Inflammatory macrophage (primary cell): ENCODE data around the gene HBA2.
A peak's percentile ranks its signal among the peaks of the same experiment; 100 is the strongest.
"Not testable (repeated sequence)": the region's sequence is repeated elsewhere in the genome, so short reads cannot be mapped to it uniquely, and the experiment has no call there.

ENCODE experiments used
- DNase-seq, 2 donors: peaks; one replicate each; pipeline ENCODE4 v3.0.0-alpha.2; 2020 to 2022
- total RNA-seq, 18 experiments: gene quantifications; one replicate each; lab custom pipeline; 2026; ENCODE audit warnings: mixed read lengths in 6 of 18, inconsistent platforms in 2 of 18; lab: John Stamatoyannopoulos, UW

The HBA2 gene
- 0 to 1.2 (median 0) reads per million in 18 experiments for total RNA-seq

DNA sequence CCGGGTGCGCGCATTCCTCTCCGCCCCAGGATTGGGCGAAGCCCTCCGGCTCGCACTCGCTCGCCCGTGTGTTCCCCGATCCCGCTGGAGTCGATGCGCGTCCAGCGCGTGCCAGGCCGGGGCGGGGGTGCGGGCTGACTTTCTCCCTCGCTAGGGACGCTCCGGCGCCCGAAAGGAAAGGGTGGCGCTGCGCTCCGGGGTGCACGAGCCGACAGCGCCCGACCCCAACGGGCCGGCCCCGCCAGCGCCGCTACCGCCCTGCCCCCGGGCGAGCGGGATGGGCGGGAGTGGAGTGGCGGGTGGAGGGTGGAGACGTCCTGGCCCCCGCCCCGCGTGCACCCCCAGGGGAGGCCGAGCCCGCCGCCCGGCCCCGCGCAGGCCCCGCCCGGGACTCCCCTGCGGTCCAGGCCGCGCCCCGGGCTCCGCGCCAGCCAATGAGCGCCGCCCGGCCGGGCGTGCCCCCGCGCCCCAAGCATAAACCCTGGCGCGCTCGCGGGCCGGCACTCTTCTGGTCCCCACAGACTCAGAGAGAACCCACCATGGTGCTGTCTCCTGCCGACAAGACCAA is at the start of gene HBA2:
TSS of gene HBA2 (plus strand) at position 503 of the 568 bp plus-strand sequence. CDS start at position 540, 37 bp downstream.
- not testable (repeated sequence) for DNase-seq

DNA sequence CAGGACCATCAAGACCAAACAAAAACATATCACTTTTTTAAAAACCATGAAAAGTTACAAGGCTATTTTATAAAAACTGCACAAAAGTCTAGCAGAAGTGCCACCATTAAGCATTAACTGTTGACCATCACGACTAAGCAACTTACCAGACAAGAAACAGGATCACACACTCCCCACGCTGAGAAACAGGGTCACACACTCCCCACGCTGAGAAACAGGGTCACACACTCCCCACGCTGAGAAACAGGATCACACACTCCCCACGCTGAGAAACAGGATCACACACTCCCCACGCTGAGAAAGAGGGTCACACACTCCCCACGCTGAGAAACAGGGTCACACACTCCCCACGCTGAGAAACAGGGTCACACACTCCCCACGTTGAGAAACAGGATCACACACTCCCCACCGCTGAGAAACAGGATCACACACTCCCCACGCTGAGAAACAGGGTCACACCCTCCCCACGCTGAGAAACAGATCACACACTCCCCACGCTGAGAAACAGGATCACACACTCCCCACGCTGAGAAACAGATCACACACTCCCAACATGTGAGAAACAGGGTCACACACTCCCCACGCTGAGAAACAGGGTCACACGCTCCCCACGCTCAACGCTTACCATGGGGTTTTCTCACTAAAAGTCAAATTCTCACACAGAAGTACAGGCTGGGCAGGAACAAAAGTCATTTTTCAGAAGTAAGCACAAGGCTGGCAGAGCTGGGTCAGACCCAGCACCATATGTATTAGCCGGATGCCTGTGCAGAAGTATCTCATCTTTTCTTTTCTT is 48.9 kb upstream of the HBA2 start:
- DNase-seq = not testable (repeated sequence)

GRCh38 chr16:125011-125410 is 47.7 kb upstream of the HBA2 start:
- DNase-seq = no peak

- DNase-seq = no peak
Measured at GRCh38 chr16:129075-129474, 43.6 kb upstream of the HBA2 start.

DNA sequence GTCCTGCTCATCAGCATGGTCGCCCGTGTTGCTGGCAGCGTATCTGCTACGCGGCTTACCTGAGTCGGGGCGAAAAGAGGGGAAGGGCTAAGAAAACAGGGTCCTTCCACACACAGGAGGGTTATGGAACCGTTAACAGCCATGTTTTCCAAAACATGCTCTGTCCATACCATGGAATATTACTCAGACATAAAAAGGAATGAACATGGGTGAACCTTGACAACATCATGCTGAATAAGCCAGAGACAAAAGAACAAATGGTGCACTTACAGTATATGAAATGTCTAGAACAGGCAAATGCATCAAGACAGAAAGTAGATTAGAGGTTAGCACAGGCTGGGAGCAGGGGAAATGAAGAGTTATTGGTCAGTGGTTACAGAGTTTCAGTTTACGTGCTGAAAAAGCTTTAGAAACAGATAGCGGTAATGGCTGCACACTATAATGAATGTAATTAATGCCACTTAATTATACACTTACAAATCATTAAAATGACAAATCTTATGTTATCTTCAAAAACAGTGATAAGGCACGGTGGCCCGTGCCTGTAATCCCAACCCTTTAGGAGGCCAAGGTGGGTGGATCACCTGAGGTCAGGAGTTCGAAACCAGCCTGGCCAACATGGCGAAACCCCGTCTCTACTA is 42.0 kb upstream of the HBA2 start:
- no peak for DNase-seq

DNA sequence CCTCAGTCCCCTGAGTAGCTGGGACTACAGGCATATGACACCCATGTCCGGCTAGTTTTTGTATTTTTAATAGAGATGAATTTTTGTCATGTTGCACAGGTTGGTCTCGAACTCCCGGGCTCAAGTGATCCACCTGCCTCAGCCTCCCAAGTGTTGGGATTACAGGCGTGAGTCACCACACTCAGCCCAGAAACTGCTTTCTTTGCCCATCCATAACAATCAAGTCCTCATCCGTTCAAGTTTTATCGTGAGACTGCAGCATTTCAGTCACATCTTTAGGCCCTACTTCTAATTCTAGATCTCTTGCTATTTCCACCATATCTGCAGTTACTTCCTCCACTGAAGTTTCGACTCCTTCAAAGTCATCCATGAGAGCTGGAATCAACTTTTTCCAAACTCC is 40.6 kb upstream of the HBA2 start:
- DNase-seq = no peak

- DNase-seq = no peak
Measured at GRCh38 chr16:133716-134115, 39.0 kb upstream of the HBA2 start.

DNA sequence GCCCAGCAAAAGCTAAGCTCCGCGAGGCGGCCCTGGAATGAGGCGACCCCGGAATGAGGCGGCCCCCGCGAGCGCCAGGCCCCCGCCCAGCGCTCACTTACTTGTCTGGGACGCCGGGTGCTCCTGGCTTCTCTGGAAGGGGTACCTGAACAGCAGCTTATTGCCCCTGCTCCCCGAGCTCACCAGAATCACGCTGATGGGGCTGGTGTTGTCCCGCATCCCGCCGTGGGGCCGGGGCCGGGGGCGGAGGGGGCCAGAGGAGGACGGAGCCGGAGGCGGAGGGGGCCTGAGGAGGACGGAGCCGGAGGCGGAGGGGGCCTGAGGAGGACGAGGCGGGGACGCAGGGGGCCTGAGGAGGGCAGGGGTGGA is 34.6 kb upstream of the HBA2 start:
- no peak for DNase-seq

- no peak for DNase-seq
Measured at GRCh38 chr16:140175-140857, 32.4 kb upstream of the HBA2 start.

DNA sequence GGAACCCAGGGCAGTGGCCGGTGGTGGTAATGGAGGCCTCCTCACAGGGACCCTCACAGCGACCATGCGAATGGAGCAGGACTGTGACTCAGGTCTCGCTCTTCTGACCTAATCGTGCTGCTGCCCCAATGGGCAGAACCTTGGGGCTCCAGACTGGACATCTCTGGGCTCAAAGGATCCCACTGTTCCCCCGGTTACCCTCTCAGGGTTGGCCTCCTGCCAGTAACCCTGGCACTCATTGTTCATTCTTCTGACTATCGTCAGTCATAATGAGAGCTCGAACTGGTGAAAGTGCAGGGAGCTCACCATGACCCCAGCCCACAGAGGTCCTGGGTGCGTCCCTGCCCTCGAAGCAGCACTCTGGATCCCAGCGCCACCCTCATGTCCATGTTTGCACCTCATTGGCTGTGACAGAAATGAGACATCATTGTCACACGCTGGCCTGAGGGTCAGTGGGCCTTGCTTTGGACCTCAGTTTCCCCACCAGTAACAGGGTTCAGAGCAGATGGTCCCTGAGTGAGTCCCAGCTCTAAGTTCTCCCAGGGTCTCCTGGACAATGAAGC is 30.2 kb upstream of the HBA2 start:
- DNase-seq = no peak

DNA sequence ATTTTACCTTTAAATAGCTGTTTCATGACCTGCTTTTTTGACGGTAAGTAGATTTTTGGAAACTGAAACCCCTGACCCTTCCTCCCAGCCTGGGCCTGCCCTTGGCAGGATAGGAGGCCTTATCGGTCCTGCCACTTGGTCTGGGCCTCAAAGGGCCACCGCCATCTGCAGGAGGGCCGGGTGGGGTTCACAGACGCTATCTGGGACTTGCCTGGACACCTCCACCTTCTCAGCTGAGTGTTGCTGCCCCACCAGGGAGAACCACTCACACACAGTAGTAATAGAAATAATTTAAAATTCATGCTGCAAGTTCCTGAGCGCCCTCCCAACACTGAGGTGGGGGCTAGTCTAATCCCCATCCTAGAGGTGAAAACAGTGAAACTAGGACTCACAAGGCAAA is 29.6 kb upstream of the HBA2 start:
- no peak for DNase-seq

DNA sequence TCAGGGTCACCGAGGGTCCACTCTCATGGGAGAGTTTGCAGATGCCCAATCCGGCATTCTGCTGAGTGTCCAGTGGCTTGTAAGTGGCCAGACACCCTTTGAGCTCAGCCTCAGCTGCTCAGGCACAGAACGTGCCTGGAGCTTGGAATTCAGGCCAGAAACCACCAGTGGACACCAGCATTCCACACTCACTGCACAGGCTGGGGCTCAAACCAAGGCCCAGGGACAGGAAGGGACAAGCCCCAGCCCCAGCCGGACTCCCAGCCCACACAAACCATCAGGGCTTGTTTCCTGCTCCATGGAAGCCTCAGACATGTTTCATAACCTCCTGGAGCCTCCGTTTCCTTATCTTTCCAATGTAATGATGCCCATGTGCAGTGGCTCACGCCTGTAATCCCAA is 29.2 kb upstream of the HBA2 start:
- DNase-seq = no peak

- DNase-seq = no peak
Measured at GRCh38 chr16:144797-145252, 27.9 kb upstream of the HBA2 start.

- no peak for DNase-seq
Measured at GRCh38 chr16:146646-147045, 26.0 kb upstream of the HBA2 start.

GRCh38 chr16:149024-149660 is 23.5 kb upstream of the HBA2 start:
- DNase-seq = no peak

DNA sequence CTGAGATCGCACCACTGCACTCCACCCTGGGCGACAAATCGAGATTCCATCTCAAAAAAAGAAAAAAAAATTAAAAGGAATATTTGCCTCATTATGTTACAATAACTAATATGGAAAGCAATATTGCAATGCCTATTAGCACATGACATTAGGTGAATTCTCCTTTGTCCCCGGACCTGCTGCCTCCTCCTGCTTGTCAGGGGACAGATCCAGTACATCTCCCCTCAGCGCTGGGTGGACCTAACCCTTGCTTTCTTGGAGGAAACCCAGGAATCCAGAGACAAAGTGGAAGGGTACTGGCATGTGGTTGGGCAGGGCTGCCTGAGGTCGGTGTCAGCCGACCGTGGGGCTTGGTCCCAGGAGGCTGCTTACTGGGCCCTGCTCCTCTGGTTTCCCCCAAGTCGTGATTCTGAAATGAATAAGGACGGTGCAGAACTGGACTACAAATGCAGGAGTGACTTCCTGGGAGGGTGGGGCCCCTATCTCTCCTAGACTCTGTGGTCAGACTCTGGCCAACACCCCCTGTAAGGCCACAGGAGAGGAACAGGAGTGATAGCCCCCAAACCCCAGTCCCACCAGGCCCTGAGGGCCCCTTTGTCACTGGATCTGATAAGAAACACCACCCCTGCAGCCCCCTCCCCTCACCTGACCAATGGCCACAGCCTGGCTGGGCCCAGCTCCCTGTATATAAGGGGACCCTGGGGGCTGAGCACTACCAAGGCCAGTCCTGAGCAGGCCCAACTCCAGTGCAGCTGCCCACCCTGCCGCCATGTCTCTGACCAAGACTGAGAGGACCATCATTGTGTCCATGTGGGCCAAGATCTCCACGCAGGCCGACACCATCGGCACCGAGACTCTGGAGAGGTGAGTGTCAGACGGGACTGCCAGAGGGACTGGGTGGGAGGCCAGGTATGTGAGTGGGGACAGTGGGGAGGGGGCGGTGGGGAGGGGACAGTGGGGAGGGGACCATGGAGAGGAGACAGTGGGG is 20.2 kb upstream of the HBA2 start, which contains the start of gene HBZ:
TSS of gene HBZ (plus strand) at position 504 of the 988 bp plus-strand sequence. CDS start at position 770, 266 bp downstream.
- DNase-seq = no peak

DNA sequence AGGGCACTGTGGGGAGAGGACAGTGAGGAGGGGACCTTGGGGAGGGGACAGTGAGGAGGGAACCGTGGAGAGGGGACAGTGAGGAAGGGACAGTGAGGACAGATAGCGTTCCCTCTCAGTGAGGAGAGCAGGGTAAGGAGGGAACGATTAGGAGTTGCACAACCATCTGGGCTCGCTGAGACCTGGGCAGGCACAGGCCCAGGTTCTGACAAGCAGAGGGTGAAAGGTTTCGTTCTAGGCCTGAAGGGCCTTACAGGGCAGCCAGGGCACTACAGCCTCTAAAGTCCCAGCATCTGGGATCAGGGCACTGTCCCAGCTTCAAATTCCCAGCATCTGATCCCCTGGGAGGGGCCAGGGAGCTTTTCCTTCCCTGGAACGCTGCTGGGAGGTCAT is 19.6 kb upstream of the HBA2 start:
- not testable (repeated sequence) for DNase-seq

DNA sequence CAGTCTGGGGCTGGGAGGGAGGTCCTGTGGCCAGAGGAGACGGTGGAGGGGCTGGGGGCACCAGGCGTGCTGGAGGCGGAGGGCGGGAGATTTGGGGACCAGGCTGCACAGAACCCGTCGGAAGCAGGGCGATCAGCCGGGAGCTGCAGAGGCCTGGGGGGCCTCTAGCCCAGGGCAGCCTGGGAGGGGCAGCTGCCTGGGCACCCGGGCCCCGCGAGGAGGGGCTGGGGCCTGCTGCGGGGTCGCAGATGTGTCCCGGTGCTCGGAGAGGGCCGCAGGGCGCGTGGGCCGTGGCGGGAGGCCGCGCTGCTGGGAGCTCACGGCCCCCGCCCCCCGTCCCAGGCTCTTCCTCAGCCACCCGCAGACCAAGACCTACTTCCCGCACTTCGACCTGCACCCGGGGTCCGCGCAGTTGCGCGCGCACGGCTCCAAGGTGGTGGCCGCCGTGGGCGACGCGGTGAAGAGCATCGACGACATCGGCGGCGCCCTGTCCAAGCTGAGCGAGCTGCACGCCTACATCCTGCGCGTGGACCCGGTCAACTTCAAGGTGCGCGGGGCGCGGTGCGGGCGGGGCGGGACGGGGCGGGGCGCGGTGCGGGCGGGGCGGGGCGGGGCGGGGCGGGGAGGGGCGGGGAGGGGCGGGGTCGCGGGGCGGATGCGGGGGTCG is 19.0 kb upstream of the HBA2 start:
- DNase-seq = not testable (repeated sequence)

GRCh38 chr16:154217-155030 is 18.3 kb upstream of the HBA2 start:
- peak in 1 of 2 donors; percentile 3 for DNase-seq
